A673 (cell line): ENCODE measurements around the gene MID1. TPM values are rescaled to one million over a fixed set of nuclear protein-coding genes. Genes with fewer than 3 reads are reported as not detected.

ENCODE experiments used
- BruUV-seq: library from RNA; stranded (reverse); fragments of 400-500 nt; replicated peaks from 2 replicates; lab custom pipeline; 2021; lab: Mats Ljungman, UMichigan
- CTCF ChIA-PET: fragments of 300-600 bp; sonication (Branson Sonifier 250); formaldehyde crosslinking; loops from one replicate; lab custom pipeline; 2022; ENCODE audit warnings: antibody characterized with exemption; lab: Charles Lee
- POLR2A ChIA-PET: fragments of 300-600 bp; sonication (Branson Sonifier 250); formaldehyde crosslinking; loops from one replicate; lab custom pipeline; 2022; ENCODE audit warnings: antibody characterized with exemption; ENCODE audit not compliant: low non-redundant PET; lab: Charles Lee
- DNase-seq: peaks from one replicate; pipeline ENCODE4 v3.0.0-alpha.2; 2015; ENCODE audit warnings: low spot score
- H3K27ac ChIP-seq: fragments of 200-600 bp; sonication (generic); 2 replicates; pipeline ENCODE4 v1.5.1; 2016; ENCODE audit warnings: mixed run types, low read depth, mild to moderate bottlenecking, mixed read lengths, antibody characterized with exemption, low read length; ENCODE audit not compliant: poor library complexity, severe bottlenecking
- H3K27me3 ChIP-seq: fragments of 200-600 bp; sonication (generic); replicated peaks from 2 replicates; pipeline ENCODE4 v1.6.1; 2017; ENCODE audit warnings: mixed run types, low read depth, mild to moderate bottlenecking, mixed read lengths, antibody characterized with exemption, low read length; ENCODE audit not compliant: insufficient read depth, poor library complexity
- H3K36me3 ChIP-seq: fragments of 200-600 bp; sonication (generic); 2 replicates; pipeline ENCODE4 v1.6.1; 2016; ENCODE audit warnings: mixed run types, mild to moderate bottlenecking, mixed read lengths, antibody characterized with exemption, low read length; ENCODE audit not compliant: insufficient read depth, poor library complexity, severe bottlenecking
- H3K4me1 ChIP-seq: fragments of 200-600 bp; sonication (generic); 2 replicates; pipeline ENCODE4 v1.6.1; 2017; ENCODE audit warnings: mixed run types, mild to moderate bottlenecking, mixed read lengths, antibody characterized with exemption, low read length; ENCODE audit not compliant: insufficient read depth, poor library complexity, severe bottlenecking
- H3K4me3 ChIP-seq: fragments of 200-600 bp; sonication (generic); 2 replicates; pipeline ENCODE4 v1.5.1; 2016; ENCODE audit warnings: low read depth, mixed run types, mild to moderate bottlenecking, mixed read lengths, low read length; ENCODE audit not compliant: poor library complexity, severe bottlenecking
- H3K9me3 ChIP-seq: fragments of 200-600 bp; sonication (generic); 2 replicates; pipeline ENCODE4 v1.6.1; 2016; ENCODE audit warnings: mixed run types, low read depth, mild to moderate bottlenecking, mixed read lengths, antibody characterized with exemption, low read length; ENCODE audit not compliant: poor library complexity, severe bottlenecking
- CTCF ChIP-seq: fragments of 300-800, 200-600 bp; sonication (generic); conservative IDR thresholded peaks from 2 replicates; pipeline ENCODE4 v1.5.1; 2017; ENCODE audit warnings: low read depth, mild to moderate bottlenecking, antibody characterized with exemption, low read length, moderate library complexity, mixed read lengths
- EZH2 ChIP-seq: fragments of 200-600 bp; sonication (generic); IDR thresholded peaks from 2 replicates; pipeline ENCODE4 v1.6.1; 2017; ENCODE audit warnings: borderline replicate concordance, low read depth, mild to moderate bottlenecking, mixed read lengths, antibody characterized with exemption, low read length; ENCODE audit not compliant: poor library complexity, severe bottlenecking
- intact Hi-C: fragments of 100-400 bp; cut with micrococcal nuclease; formaldehyde crosslinking; loops from one replicate; pipeline ENCODE4 v1.10.0; 2022; ENCODE audit not compliant: unreplicated experiment
- total RNA-seq: library from RNA; stranded (reverse); gene quantifications from 2 replicates; pipeline ENCODE4 v1.2.3, GENCODE V29; 2021

MID1 gene
- total RNA-seq, 1 experiment from 2014 or later = 7.0 TPM

- CTCF ChIA-PET = no interaction called here
- H3K36me3 ChIP-seq = no peaks in the 10 kb centered on the region
These were observed 145.3 kb downstream of the MID1 start for GRCh38 chrX:10474913-10475568.

GRCh38 chrX:10474510-10474909 is 145.9 kb downstream of the MID1 start:
- no peak overlapping the region for H3K4me3 ChIP-seq
- TF ChIP-seq CTCF (no peak), EZH2 (no peak)
- H3K27ac ChIP-seq = no peak overlapping the region
- no TSS peak for BruUV-seq
- DNase-seq = no peak
- no peaks in the 10 kb centered on the region for H3K4me1 ChIP-seq
- intact Hi-C loops = no loop called here
- ChIA-PET POLR2A (interaction anchor here (0.7 kb wide), 1 partner anchor 88 kb away, joined by 6 read pairs; no protein-coding TSS in a partner anchor), CTCF (no interaction called here)
- no peaks in the 10 kb centered on the region for H3K9me3 ChIP-seq
- H3K27me3 ChIP-seq = no peaks in the 10 kb centered on the region
- no peaks in the 10 kb centered on the region for H3K36me3 ChIP-seq

More at GRCh38 chrX:10474913-10475568, 145.3 kb downstream of the MID1 start:
- Histone ChIP-seq H3K4me1 (no peaks in the 10 kb centered on the region), H3K9me3 (no peaks in the 10 kb centered on the region), H3K4me3 (no peak overlapping the region), H3K27me3 (no peaks in the 10 kb centered on the region), H3K27ac (no peak overlapping the region)
- BruUV-seq = no TSS peak
- POLR2A ChIA-PET = interaction anchor here (0.7 kb wide), 1 partner anchor 87 kb away, joined by 6 read pairs; no protein-coding TSS in a partner anchor
- intact Hi-C loops = no loop called here
- no peak for DNase-seq
- no peak for TF ChIP-seq EZH2
- no peak for TF ChIP-seq CTCF

GRCh38 chrX:10471418-10471817 is 149.0 kb downstream of the MID1 start:
- no peak overlapping the region for H3K27ac ChIP-seq
- H3K4me1 ChIP-seq = no peaks in the 10 kb centered on the region
- CTCF ChIA-PET = no interaction called here
- H3K27me3 ChIP-seq = no peaks in the 10 kb centered on the region
- no TSS peak for BruUV-seq
- no peak overlapping the region for H3K4me3 ChIP-seq
- POLR2A ChIA-PET = no interaction called here
- no peaks in the 10 kb centered on the region for H3K36me3 ChIP-seq
- intact Hi-C loops = no loop called here
- TF ChIP-seq CTCF = no peak
- no peak for TF ChIP-seq EZH2
- DNase-seq = no peak
- H3K9me3 ChIP-seq = no peaks in the 10 kb centered on the region
